Measurements from ENCODE around the gene FAM3A.

The FAM3A gene

DNA sequence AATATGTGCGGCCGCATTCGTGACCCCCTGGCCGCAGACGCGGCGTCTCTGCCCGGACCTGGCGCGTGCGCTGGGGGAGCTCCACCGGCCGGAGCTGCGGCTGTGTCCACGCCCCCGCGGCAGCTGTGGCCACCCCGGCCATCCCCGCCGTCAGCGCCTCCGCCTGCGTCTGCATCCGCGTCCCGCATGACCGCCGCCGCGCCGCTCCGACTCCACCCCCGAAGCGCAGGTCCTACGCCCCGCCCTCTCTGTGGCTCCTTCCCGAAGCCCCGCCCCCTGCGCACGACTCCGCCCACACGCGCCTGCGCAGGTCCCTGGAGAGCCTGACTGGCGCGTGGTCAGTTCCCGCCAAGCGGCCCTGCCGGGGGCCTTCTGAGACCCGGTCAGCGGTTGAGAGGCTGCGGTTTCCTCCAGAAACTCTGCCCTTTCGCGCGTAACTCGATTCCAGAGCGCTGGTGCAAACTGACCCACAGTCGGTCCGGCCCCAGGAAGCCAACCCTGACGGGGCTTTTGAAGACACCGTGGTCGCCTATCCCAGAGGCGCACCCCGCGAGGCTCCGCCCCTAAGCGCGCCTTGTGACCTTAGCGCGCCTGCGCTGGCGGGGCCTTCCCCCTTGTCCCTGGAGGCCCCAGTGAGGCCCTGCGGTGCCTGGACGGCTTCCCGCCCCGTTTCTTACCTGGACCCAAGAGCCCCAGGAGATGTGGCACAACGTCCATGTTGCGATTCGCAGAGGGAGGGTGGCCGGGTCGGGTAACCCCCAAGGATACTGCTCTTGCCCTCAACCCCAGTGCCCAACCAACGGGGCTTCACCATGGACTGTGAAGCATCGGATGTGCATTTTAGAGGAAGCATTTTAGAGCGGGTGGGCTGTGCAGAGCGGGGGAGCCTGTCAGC is 37.1 kb downstream of the FAM3A start, which contains the start of gene LAGE3:
Gene LAGE3, minus strand, starts transcription at position 554 of the 895 bp plus-strand sequence. Its CDS starts 366 bp downstream, at position 188.
- no peaks in the 10 kb centered on the region for H4K20me1 ChIP-seq (ENCODE audit: insufficient read depth, low read length)
- H3K27ac ChIP-seq (ENCODE audit: low read depth, low read length, poor library complexity, severe bottlenecking), result peak within 1 kb of the TSS; percentile 87
- no peaks in the 10 kb centered on the region for H3K27me3 ChIP-seq (ENCODE audit: insufficient read depth, low read length)
- H3K4me2 ChIP-seq (ENCODE audit: low read length), result peak within 1 kb of the TSS; percentile 86
- peak within 1 kb of the TSS; percentile 76 for H3K4me3 ChIP-seq (ENCODE audit: low read depth, low read length, poor library complexity, severe bottlenecking)
- H3K4me1 ChIP-seq (ENCODE audit: insufficient read depth, low read length, severe bottlenecking), result peaks cover 43% of the 10 kb centered on the region
- TF ChIP-seq CTCF (IDR thresholded peaks at IDR 0.05; ENCODE audit: low read length) (no peak), EZH2 (IDR thresholded peaks at IDR 0.05; ENCODE audit: borderline replicate concordance, low read length) (no peak)
- H2AFZ ChIP-seq (ENCODE audit: low read length), result no peak within 1 kb of the TSS
- no peaks in the 10 kb centered on the region for H3K79me2 ChIP-seq (ENCODE audit: insufficient read depth, low read length)
- peak within 1 kb of the TSS; percentile 72 for H3K9ac ChIP-seq (ENCODE audit: low read length)
- no peaks in the 10 kb centered on the region for H3K9me3 ChIP-seq (ENCODE audit: low read length)
- no peaks in the 10 kb centered on the region for H3K9me2 ChIP-seq (ENCODE audit: low read depth, low read length)
- no peaks in the 10 kb centered on the region for H3F3A ChIP-seq (ENCODE audit: insufficient read depth, low read length)
- peaks cover 8% of the 10 kb centered on the region; the same call in 1 of the 2 replicates for H3K36me3 ChIP-seq (ENCODE audit: insufficient read depth, low read length)

DNA sequence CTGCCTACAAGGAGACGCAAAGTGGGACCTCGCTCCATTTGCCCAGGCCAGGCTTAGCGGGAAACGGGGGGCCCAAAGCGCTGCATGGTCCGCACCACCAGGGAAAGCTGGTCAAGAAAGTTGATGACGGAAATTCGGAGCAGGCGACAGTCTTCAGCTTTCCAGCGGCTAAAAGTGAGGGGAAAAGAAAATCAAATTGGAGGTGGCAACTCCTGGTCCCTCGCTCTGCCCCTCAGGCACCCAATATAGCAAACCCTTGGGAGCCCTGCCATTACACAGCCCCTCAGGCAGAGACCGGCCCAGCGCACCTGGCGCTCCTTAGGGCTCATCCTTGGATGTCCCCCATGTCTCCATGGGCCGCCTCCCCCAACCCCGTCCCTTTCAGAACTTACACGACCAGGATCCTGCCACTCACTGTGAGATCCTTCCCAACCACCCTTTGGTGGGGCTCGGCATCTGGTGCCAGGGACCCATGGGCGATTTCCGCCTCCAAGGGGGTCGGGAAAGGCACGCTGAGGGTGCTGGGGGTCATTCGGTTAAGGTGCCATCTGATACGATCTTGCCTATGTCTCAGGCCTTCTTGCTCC is 38.0 kb downstream of the FAM3A start:
- Histone ChIP-seq H3K9ac (ENCODE audit: low read length) (peak overlapping the region; percentile 72), H3K4me1 (ENCODE audit: insufficient read depth, low read length, severe bottlenecking) (peaks cover 35% of the 10 kb centered on the region), H4K20me1 (ENCODE audit: insufficient read depth, low read length) (no peaks in the 10 kb centered on the region), H3K9me2 (ENCODE audit: low read depth, low read length) (no peaks in the 10 kb centered on the region), H3K27me3 (ENCODE audit: insufficient read depth, low read length) (no peaks in the 10 kb centered on the region), H3K36me3 (ENCODE audit: insufficient read depth, low read length) (no peaks in the 10 kb centered on the region), H3K4me3 (ENCODE audit: low read depth, low read length, poor library complexity, severe bottlenecking) (peak overlapping the region; percentile 76), H3K79me2 (ENCODE audit: insufficient read depth, low read length) (no peaks in the 10 kb centered on the region), H3K27ac (ENCODE audit: low read depth, low read length, poor library complexity, severe bottlenecking) (no peak overlapping the region), H2AFZ (ENCODE audit: low read length) (no peak overlapping the region), H3F3A (ENCODE audit: insufficient read depth, low read length) (no peaks in the 10 kb centered on the region), H3K9me3 (ENCODE audit: low read length) (no peaks in the 10 kb centered on the region), H3K4me2 (ENCODE audit: low read length) (peak overlapping the region; percentile 86)
- TF ChIP-seq CTCF (IDR thresholded peaks at IDR 0.05; ENCODE audit: low read length), result no peak
- TF ChIP-seq EZH2 (IDR thresholded peaks at IDR 0.05; ENCODE audit: borderline replicate concordance, low read length), result no peak

DNA sequence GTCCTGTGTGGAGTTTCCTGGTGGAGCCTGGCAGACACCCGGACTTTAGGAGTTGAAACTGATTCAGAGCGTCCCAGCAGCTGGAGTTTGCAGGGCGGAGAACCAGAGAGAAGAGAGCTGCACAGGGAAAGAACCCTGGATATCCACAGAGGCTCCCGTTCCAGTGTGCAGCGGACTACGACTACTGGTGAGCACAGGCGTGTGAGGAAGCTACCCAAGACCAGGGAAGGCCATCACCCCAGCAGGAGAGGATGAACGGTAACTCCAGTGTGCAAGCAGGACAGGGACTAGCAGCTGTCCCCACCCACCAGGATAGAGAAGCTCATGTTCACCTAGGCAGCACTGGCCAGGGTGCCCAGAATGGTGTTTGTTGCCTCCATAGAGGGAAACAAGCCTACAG is 39.2 kb downstream of the FAM3A start:
- H3K27me3 ChIP-seq (ENCODE audit: insufficient read depth, low read length), result no peaks in the 10 kb centered on the region
- no peaks in the 10 kb centered on the region for H4K20me1 ChIP-seq (ENCODE audit: insufficient read depth, low read length)
- peaks cover 23% of the 10 kb centered on the region for H3K4me1 ChIP-seq (ENCODE audit: insufficient read depth, low read length, severe bottlenecking)
- H3K79me2 ChIP-seq (ENCODE audit: insufficient read depth, low read length), result no peaks in the 10 kb centered on the region
- no peak overlapping the region for H3K4me3 ChIP-seq (ENCODE audit: low read depth, low read length, poor library complexity, severe bottlenecking)
- no peaks in the 10 kb centered on the region for H3K9me2 ChIP-seq (ENCODE audit: low read depth, low read length)
- no peak overlapping the region for H3K27ac ChIP-seq (ENCODE audit: low read depth, low read length, poor library complexity, severe bottlenecking)
- no peaks in the 10 kb centered on the region for H3K36me3 ChIP-seq (ENCODE audit: insufficient read depth, low read length)
- H3K9ac ChIP-seq (ENCODE audit: low read length), result no peak overlapping the region
- no peaks in the 10 kb centered on the region for H3F3A ChIP-seq (ENCODE audit: insufficient read depth, low read length)
- no peaks in the 10 kb centered on the region for H3K9me3 ChIP-seq (ENCODE audit: low read length)
- H2AFZ ChIP-seq (ENCODE audit: low read length), result no peak overlapping the region
- TF ChIP-seq EZH2 (IDR thresholded peaks at IDR 0.05; ENCODE audit: borderline replicate concordance, low read length) (no peak), CTCF (IDR thresholded peaks at IDR 0.05; ENCODE audit: low read length) (no peak)
- H3K4me2 ChIP-seq (ENCODE audit: low read length), result no peak overlapping the region

Data from OCI-LY1 (cell line).